Left colon (tissue), 2 donors: ENCODE results near the gene CCNI2. TPM values are rescaled to one million over a fixed set of nuclear protein-coding genes. Genes with fewer than 3 reads are reported as not detected.

Experiments used
- ATAC-seq: fragments of 200-7000 bp; cut with Tn5 transposase; one replicate; pipeline ENCODE4 v1.9.1; 2020; ENCODE audit warnings: mild to moderate bottlenecking, moderate library complexity
- DNase-seq, 2 donors: peaks; one replicate each; pipeline ENCODE4 v3.0.0-alpha.2; 2020
- intact Hi-C, 2 donors: fragments of 100-400 bp; cut with DNase I in 1 of 2; cut with micrococcal nuclease in 1 of 2; formaldehyde crosslinking; loops; one replicate each; pipeline versions ENCODE4 v1.11.2 to v1.14.0; 2022; cut with DNase I, micrococcal nuclease
- long read RNA-seq: library from polyadenylated mRNA; unstranded; transcript quantifications from one replicate; pipeline ENCODE4 v2.0.0, GENCODE V29; 2021
- total RNA-seq, 2 donors: library from RNA; stranded (reverse); fragmentation: NEBNext Ultra II Directional; extraction: Animal tissue kit (Norgen Biotek cat#: 25700); gene quantifications; one replicate each; pipeline ENCODE4 v1.2.1, GENCODE V29; 2021
- donor health status: DM: no; HTN: no; CAD: no.
- donor health status: DM: yes; HTN: yes; CAD: no.

CCNI2 gene, protein sequence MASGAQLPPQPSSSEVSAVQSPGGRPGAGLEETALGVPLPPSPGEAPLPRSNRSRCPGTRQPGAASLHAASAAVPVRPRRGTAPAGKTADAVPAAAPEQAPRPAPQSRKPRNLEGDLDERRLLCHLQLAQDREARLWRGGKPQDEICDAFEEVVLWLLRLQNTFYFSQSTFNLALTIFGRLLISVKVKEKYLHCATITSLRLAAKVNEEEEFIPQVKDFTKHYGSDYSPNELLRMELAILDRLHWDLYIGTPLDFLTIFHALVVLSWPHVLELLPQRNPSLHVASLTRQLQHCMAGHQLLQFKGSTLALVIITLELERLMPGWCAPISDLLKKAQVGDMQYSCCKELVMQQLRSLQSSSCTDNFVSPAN
- 10 to 100 TPM; 11.4 to 13.4 TPM for total RNA-seq
- long read RNA-seq, partial matches to known transcripts = 2 of 12 reads
- long read RNA-seq, other reads (novel, unspliced or antisense) = 5 of 12 reads

DNA sequence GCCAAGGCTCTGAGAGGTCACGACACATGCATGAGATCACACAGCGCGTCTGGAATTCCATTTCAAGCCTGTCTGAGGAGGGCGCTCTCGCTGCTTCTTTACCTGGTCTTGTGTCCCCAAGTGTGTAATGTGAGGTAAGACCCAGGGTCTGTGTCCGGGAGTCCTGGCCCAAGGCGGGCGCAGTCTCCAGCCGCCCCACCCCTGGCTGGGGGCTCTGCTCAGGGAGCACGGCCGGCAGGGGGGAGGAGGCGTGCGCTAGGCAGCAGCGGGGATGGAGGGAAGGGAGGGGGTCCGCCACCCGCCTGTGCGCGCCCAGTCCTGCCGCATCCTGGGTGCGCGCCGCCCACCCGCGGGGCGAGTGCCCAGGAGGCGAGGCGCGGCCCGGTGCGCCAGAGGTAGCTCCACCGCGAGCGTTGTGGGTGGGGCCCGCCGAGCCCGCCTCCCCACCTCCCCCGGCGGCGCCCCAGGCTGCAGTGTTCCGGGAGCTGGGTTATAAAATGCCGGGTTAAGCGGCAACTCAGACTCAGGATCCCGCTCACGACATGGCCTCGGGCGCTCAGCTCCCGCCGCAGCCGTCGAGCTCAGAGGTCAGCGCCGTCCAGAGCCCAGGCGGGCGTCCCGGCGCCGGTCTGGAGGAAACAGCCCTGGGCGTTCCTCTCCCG is at the start of gene CCNI2:
CCNI2 (plus strand) TSS at position 473 of the 662 bp plus-strand sequence; CDS start at position 543, 70 bp downstream.
- DNase-seq (peak; percentile 68 to 81), ATAC-seq (peak; percentile 95)
- intact Hi-C loops = no loop called here

- ATAC-seq (no peak), DNase-seq (no peak)
- intact Hi-C loops = no loop called here
These were observed 42.4 kb upstream of the CCNI2 start for GRCh38 chr5:132704875-132705274.

- ATAC-seq = no peak
- no peak for DNase-seq
- intact Hi-C loops = no loop called here
These were observed 38.6 kb upstream of the CCNI2 start for GRCh38 chr5:132708645-132709044.

GRCh38 chr5:132714456-132715307 is 32.5 kb upstream of the CCNI2 start:
- ATAC-seq (no peak), DNase-seq (no peak)
- intact Hi-C loops = no loop called here

DNA sequence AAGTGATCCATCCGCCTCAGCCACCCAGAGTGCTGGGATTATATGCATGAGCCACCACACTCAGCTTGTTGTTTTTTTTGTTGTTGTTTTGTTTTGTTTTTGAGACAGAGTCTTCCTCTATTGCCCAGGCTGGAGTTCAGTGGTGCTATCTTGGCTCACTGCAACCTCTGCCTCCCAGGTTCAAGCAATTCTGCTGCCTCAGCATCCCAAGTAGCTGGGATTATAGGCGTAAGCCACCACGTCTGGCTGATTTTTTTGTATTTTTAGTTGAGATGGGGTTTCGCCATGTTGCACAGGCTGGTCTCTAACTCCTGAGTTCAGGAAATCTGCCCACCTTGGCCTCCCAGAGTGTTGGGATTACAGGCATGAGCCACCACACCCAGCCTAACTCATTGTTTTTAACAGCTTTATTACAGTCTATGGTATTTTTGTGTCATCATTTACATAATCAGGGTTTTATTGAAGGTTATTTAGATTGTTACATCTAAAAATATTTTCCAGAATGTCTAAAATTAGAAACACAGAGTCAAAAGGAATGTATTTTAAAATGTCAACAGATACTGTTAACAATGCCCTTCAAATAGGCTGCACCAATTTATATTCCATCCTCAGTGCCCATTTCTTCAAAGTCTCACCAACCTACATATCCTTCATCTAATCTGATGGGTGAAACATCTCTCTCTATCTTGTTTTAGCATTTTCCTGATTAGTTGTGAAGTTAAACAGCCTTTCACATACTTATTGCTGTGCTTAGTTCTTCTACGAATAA is 28.5 kb upstream of the CCNI2 start:
- no peak for ATAC-seq
- no peak for DNase-seq
- intact Hi-C loops = no loop called here

DNA sequence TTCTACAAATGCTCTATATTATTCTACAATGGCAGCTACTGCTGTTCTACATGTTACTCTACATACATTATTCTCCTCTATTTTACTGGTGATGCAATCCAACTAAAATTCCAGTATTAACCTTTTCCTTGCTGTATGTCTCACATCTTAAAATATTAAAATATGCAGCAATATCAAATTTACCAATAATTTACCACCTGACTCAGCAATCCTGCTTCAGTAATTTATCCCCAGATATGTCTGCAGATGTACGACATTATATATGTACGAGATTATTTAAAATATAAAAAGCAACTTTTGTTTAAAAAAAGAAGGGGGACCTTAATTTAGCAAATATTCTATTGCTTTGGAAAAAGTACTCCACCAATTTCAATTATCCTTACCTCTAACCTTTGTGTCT is 21.5 kb upstream of the CCNI2 start:
- ATAC-seq (no peak), DNase-seq (no peak)
- intact Hi-C loops = no loop called here

DNA sequence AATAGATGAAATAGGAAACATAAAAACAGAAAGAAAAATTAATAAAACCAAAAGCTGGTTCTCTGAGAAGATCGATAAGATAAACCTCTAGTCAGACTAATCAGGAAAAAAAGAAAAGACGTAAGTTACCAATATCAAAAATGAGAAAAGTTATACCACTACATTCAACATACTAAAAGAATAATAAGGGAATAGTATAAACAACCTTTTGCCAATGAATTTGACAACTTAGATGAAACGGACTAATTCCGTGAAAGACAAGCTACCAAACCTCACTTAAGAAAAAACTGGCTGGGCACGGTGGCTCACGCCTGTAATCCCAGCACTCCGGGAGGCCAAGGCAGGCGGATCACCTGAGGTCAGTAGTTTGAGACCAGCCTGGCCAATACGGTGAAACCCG is 17.3 kb upstream of the CCNI2 start:
- ATAC-seq = no peak
- no peak for DNase-seq
- intact Hi-C loops = no loop called here

DNA sequence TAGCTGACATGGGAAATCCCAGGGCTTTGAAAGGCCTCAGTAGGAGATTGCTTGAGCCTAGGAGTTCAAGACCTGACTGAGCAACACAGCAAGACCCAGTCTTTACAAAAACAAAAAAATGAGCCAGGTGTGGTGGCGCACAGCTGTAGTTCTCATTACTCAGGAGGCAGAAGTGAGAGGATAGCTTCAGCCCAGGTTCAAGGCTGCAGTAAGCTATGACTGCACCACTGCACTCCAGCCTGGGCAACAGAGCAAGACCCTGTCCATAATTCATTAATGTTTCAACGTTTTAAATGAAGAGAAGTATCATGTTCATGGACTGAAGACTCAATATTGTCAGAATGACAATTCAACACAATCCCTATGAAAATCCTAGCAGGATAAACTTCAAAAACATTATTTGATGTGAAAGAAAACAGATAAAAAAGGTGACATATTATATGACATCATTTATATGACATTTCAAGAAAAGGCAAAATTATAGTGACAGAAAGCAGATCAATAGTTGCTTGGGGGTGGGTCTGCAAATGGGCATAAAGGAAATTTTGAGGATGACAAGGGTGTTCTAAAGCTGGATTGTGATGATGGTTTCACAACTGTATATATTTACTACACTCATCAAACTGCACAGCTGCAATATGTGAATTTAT is 13.6 kb upstream of the CCNI2 start:
- intact Hi-C loops = no loop called here
- ATAC-seq = no peak

DNA sequence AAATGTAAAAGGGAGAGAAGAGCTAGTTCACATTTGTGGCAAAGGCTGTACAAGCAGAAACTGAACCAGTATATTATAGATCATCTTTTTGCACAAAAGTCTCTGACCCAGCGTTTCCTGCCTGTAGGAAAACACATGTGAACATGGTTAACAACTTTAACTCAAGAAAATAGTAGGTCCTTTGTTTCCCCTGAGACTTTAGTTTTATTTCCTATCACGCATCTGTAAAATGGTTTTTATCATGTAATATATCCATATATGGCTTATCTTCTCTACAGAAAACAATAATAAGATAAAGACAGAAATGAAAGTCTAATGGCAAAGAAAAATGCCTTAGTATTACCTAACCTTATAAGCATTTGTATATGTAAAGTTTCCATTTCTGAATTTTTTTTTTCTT is 12.5 kb upstream of the CCNI2 start:
- ATAC-seq (no peak), DNase-seq (no peak)
- intact Hi-C loops = no loop called here

More for the DNA sequence above, 13.6 kb upstream of the CCNI2 start:
- DNase-seq = no peak

DNA sequence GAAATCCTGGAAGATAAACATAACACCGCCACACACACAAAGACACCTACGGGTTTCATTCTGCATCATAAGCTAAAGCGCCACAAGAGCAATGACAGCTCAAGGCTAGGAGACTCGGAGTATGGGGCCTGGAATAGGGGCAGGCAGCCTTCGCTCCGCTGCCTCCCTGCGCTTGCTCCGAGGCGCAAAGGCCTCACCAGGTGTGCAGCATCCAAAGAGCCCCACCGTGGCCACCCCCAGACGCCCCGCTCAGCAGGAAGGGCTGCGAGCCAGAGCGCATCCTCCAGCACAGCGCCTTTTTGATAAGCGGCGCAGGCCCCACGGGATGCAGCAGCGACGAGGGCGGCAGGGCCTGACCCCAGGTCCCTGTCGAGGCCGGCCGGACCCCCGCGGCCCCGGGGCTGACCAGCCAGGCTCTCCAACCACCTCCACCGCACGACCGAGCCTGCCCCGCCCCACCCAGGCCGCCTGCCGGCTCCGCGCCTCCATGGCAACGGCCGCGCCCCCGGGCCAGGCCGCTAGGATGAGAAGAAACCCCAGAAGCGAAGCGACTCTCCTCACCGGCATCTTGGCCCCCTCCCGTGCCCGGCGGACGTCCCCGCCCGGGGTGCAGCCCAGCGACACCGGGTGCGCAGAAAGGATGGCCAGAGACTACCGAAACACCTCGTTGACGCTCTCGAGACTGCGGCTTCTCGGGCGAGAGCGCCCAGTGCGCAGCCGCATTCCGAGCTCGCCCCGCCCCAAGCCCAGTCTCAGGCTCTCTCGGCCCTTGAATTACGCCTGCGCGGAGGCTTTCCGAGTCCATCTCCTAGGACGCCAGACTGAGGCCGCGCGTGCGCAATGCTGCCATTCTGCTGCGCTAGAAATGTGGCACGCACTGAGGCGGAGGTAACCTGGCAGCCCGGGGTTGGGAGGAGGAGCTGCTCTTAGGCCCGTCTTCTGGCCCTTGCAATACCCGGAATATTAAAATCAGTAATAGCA is 10.1 kb upstream of the CCNI2 start, which contains the start of gene KIF3A:
KIF3A (minus strand) TSS at position 694 of the 981 bp plus-strand sequence; CDS start at position 567, 127 bp downstream.
- DNase-seq = peak; percentile 98 to 99
- intact Hi-C loops = no loop called here

DNA sequence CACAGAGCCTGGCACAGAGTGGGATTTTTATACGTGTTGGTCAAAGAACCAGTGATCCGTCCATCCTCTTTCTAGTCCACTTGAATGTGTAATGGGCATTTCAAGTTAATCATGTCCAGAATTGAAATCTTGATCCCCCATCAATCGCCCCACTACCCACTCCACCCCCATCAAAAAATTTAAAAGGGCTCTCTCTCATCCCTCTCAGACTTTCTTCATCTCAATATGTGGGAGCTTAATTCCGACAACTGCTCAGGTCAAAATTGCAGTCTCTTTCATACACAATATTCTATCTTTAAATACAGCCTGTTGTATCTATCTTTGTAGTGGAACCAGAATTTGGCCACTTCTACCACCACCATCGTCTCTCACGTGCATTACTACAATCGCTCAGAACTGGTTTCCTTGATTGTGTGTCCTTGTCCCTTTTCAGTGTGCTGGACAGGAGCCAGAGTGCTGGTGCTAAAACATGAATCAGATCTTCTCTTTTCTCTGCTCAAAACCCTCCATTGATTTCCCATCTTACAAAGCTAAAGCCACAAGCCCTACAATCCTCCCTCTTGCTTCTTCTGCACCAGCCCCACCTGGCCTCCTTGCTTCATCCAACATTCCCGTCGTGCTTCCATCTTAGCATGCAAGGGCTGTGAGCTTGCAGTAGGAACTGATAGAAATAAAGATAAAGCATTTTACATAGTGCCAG is 9.1 kb upstream of the CCNI2 start:
- ATAC-seq (no peak), DNase-seq (no peak)
- intact Hi-C loops = no loop called here

More for the DNA sequence above, 10.1 kb upstream of the CCNI2 start, which contains the start of gene KIF3A:
- ATAC-seq = peak; percentile 99

DNA sequence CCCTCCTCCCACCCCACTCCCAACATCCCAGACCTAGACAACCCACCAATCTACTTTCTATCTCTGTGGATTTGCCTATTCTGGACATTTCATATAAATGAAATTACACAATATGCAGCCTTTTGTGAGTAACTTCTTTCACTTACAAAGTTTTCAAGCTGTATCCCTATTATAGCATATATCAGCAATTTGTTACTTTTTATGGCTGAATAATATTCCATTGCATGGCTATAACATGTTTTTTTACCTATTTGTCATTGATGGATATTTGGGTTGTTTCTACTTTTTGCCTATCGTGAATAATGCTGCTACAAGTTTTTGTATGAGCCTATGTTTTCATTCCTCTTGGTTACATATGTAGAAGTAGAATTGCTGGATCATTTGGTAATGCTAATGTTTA is 8.0 kb upstream of the CCNI2 start:
- intact Hi-C loops = no loop called here
- DNase-seq (no peak), ATAC-seq (no peak)

DNA sequence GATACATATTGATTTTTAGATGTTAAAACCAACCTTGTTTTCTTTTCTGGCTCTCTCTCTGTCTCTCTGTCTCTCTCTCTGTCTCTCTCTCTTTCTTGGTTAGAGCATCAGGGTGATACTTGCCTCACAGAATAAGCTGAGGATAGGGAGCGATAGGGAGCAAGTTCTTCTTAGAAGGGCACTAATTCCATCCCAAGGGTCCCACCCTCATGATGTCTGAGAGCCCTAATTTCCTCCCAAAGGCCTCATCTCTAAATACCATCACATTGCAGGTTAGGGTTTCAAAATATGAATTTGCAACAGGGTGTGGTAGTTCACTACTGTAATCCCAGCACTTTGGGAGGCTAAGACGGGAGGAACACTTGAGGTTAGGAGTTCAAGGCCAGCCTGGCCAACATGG is 5.1 kb upstream of the CCNI2 start:
- ATAC-seq (no peak), DNase-seq (no peak)
- intact Hi-C loops = no loop called here

GRCh38 chr5:132742626-132743025 is 4.6 kb upstream of the CCNI2 start:
- DNase-seq (no peak), ATAC-seq (no peak)
- intact Hi-C loops = no loop called here

- intact Hi-C loops = no loop called here
- DNase-seq = no peak
- ATAC-seq = no peak
These were observed 2.6 kb upstream of the CCNI2 start for GRCh38 chr5:132744659-132745058.

GRCh38 chr5:132746592-132746953 is 653 bp upstream of the CCNI2 start:
- intact Hi-C loops = no loop called here
- DNase-seq (no peak), ATAC-seq (no peak)
